ENCODE measurements around the gene SERPINB2.

Gene SERPINB2

DNA sequence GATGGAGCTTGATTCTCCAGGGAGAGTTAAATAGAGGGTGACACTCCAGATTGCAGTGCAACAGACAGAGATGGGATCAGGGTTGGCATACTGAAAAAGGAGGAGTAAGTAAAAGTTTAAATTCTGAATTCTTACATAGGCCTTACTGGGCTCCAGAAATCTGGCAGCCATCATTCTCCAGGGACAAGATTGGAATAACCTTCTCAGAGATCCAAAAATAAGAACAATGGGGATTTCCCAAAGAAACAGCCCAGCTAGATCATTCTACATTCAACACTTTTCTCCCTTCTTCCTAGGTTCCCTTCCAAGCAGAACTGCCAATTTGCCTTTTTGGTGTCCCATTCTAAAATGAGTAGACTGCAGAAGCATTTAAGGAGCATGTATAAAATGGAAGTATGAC is 14.9 kb upstream of the SERPINB2 start:
- TF ChIP-seq, protein P1, sequence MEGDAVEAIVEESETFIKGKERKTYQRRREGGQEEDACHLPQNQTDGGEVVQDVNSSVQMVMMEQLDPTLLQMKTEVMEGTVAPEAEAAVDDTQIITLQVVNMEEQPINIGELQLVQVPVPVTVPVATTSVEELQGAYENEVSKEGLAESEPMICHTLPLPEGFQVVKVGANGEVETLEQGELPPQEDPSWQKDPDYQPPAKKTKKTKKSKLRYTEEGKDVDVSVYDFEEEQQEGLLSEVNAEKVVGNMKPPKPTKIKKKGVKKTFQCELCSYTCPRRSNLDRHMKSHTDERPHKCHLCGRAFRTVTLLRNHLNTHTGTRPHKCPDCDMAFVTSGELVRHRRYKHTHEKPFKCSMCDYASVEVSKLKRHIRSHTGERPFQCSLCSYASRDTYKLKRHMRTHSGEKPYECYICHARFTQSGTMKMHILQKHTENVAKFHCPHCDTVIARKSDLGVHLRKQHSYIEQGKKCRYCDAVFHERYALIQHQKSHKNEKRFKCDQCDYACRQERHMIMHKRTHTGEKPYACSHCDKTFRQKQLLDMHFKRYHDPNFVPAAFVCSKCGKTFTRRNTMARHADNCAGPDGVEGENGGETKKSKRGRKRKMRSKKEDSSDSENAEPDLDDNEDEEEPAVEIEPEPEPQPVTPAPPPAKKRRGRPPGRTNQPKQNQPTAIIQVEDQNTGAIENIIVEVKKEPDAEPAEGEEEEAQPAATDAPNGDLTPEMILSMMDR (IDR thresholded peaks at IDR 0.05; ENCODE audit: extremely low read depth, missing control alignments): no peak
- no peak for DNase-seq (ENCODE audit: low spot score)

DNA sequence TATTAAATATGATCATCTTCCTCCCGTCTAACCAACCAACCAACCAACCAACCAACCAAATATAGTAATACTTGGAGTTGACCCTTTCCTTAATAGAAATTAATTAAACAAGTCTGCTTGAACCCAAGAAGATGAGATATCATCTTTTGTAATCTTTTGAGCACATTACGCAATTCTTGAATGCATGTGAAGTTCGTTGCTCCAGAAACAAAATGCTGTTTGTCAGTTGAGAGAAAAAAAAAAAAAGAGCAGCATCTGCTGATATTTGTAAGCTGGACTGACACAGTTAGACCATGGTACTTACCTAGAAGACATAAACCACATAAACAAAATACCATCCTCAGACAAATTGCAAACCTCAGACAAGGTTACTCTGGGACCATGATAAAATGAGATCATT is 9.2 kb upstream of the SERPINB2 start:
- DNase-seq (ENCODE audit: low spot score): no peak
- TF ChIP-seq, protein P1 (IDR thresholded peaks at IDR 0.05; ENCODE audit: extremely low read depth, missing control alignments): no peak

DNA sequence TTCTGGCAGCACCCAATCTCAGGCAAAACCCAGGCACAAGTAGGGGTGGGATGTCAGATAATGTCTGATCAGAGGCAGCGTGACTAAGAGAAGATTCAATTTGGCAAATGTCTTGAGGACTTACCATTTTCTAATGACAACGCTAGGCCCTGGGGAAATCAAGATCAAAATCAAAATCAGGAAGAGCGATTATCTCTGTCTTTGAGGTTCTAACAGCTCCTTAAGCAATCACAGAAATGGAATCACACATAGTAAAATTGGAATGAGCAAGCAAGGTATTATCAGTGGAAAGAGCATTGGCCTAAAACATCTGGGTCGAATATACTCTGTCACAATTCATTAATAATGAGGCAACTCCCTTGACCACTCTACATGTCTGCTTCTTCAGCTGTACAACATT is 8.6 kb upstream of the SERPINB2 start:
- no peak for DNase-seq (ENCODE audit: low spot score)
- TF ChIP-seq, protein P1 (IDR thresholded peaks at IDR 0.05; ENCODE audit: extremely low read depth, missing control alignments): no peak

DNA sequence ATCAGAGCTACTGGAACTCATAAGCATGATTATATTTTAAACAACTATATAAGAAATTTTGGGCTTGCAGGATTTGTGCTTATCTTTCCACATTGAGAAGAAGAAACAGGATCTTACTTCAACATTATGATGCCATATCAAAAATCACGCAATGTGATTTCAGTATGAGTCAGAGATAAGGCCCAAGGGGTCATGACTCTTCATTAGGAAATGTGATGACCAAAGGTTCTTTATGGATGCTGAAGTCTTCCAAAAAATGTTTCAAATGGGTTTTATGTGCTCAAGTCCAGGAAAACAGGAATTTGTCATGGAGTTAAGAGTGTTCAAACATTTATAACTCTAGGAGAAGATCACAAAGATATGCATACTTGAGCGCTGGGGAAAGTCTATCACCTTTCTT is 7.8 kb upstream of the SERPINB2 start:
- TF ChIP-seq, protein P1 (IDR thresholded peaks at IDR 0.05; ENCODE audit: extremely low read depth, missing control alignments): no peak
- DNase-seq (ENCODE audit: low spot score): no peak

DNA sequence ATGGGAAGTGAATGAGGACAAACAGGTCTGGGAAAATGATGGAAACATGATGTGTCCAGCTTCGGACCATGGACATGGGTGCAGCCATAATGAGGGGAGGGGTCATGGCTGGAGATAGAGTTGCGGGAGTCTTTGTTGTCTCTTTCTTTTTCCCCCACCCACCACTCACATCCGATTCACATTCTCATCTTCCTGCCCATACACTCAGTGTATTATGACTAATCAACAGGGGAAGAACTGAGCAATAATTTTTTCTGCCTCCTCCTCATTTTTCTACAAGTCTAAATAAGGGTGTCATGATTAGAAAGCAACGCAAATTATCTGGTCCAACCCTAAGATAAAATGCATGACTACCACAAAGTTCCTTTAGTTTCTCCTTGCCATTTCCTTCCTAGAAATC is 5.7 kb upstream of the SERPINB2 start:
- DNase-seq (ENCODE audit: low spot score): no peak
- TF ChIP-seq, protein P1 (IDR thresholded peaks at IDR 0.05; ENCODE audit: extremely low read depth, missing control alignments): no peak

DNA sequence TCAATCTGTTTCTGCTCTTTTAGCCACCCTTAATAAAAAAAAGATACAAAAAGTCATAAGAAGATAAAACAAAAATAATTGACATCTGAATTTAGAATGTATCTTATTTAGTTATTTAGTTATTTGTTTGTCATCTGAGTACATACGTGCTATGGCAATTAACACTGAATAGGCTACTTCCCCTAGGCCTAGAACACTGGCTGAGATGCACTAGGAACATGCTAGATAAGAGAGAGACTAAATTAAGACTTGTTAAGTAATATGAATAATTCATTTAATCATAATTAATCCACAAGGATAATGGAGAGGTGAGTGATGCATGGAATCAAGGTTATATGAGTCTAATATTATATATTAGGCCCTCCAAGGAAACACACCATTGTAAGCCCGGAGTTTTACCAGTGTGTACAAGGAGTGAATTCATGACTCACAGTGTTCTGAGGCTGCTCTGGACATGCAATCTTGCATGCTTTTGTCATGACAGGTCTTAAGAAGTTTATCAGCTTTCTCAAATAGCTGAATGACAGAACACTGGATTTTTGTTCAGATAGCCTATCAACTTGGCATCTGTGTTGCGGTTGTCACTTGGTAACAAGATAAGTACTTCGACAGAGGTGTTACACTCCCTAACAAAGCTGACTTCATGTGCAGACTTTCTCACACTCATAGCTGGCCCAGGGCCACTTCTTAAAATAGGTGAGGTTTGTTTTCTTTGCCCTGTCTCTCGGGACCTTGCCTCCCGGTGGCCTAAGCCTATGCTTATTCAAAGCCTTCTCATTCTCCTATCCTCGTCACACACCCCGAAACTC is 5.0 kb upstream of the SERPINB2 start:
- TF ChIP-seq, protein P1 (IDR thresholded peaks at IDR 0.05; ENCODE audit: extremely low read depth, missing control alignments): no peak
- no peak for DNase-seq (ENCODE audit: low spot score)

DNA sequence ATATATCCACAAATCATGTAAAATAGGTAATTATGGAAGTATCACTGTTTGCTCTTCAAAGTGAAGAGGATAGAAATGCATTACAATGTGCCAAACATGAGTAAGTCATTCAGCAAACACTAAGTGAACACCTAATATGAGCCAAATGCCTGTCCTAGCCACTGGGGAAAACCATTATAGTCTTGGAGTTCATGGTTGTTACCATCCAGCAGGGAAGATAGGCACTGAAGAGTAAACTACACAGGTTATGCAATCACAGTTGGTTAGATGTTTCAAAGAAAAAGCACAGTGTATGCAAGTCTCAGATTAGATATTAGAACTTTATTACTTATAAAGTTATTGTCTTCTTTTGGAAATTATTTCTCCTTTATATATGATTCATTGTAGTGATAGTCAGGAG is 3.9 kb upstream of the SERPINB2 start:
- DNase-seq (ENCODE audit: low spot score): no peak
- TF ChIP-seq, protein P1 (IDR thresholded peaks at IDR 0.05; ENCODE audit: extremely low read depth, missing control alignments): no peak
